Suppressor macrophage treated with lipopolysaccharide for 1 hour (primary cell): ENCODE measurements around the gene BET1L.
"Not testable (repeated sequence)": the region's sequence is repeated elsewhere in the genome, so short reads cannot be mapped to it uniquely, and the experiment has no call there.

Experiments used
- DNase-seq, 3 donors: peaks; one replicate each; pipeline ENCODE4 v3.0.0-alpha.2; 2020 to 2022

Gene BET1L

DNA sequence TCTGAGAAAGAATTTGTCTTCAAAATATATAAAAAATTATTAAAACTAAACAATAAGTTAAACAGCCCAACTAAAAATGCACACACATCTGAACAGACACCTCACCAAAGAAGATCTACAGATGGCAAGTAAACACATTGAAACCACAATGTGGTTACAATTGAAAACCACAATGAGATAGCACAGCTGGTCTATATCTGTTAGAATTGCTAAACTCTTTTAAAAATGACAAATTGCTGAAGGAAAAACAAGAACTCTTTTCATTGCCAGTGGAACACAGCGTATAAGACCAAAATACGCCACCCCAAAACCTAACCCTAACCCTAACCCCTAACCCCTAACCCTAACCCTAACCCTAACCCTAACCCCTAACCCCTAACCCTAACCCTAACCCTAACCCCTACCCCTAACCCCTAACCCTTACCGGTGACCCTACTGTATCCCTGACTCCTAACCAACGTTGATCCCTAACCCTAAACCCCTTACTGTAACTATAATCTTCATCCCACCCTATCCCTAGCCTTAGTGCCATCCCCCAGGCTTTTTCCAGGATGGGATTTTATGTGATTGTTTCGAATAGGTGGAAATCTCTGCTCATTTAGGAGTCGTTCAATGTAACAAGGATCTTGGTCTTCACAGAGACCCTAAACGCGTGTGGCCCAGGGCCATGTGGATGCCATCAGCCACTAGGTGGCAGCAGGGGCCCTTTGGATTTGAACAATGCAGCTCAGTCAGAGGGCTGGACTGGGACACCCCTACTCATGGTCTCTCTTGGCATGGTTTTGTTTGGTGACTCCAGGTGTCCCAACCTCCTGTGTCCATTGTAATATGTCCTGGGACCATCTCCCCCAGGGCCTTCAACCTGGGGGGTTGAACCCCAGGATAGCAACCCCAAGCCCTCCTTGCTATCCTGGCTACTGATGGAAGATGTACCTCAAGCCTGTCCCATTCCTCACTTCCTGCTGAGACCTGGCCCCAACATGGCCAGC lies 15.4 kb downstream of the BET1L start:
- not testable (repeated sequence) for DNase-seq

DNA sequence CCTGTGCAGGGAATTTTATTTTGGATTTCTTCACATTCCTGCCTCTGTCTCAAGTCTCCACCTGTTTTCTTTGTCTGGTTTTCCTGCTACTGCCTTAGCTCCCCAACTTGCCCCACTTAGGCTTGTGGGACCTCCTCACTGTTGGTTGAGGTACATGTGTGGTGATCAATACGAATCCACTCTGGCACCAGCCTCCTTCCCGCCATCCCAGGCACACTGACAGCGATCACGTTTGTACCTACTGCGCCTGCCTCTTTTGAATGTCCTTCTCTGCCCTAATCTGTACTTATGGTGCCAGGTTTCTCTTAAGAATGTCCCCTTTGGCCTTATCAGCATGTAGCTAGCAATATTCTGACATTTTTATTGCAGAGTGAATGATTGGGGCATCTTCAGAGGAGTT lies 16.7 kb downstream of the BET1L start:
- DNase-seq = not testable (repeated sequence)

DNA sequence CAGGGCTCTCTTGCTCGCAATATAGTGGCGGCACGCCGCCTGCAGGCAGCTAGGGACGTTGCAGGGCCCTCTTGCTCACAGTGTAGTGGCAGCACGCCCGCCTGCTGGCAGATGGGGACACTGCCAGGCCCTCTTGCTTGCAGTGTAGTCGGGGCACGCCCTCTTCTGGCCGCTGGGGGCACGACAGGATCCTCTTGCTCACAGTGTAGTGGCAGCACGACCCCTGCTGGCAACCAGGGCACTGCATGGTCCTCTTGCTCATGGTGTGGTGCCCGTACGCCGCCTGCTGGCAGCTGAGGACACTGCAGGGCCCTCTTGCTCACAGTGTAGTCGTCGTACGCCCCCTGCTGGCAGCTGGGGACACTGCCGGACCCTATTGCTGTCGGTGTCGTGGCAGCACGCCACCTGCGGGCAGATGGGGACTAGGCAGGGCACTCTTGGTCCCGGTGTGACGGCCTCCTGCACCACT lies 17.3 kb downstream of the BET1L start:
- not testable (repeated sequence) for DNase-seq

DNA sequence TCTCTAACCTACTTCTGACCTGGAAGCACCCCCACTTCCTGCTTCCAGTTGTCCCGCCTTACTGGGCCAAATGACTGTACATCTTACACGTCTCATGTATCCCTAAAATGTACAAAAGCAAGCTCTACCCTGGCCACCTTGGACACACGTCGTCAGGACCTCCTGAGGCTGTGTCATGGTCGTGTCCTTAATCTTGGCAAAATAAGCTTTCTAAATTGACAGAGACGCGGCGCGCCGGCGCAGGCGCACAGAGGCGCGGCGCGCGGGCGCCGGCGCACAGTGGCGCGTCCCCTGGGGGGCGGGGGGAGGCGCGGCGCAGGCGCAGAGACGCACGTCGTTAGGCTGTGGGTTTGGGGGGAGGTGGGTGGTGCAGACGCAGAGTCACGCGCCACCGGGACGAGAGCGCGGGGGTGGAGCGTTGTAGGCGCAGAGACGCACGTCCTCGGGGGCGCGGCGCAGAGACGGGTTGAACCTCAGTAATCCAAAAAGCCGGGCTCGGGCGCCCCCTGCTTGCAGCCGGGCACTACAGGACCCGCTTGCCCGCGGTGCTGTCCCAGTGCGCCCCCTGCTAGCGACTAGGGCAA lies 17.9 kb downstream of the BET1L start:
- not testable (repeated sequence) for DNase-seq

DNA sequence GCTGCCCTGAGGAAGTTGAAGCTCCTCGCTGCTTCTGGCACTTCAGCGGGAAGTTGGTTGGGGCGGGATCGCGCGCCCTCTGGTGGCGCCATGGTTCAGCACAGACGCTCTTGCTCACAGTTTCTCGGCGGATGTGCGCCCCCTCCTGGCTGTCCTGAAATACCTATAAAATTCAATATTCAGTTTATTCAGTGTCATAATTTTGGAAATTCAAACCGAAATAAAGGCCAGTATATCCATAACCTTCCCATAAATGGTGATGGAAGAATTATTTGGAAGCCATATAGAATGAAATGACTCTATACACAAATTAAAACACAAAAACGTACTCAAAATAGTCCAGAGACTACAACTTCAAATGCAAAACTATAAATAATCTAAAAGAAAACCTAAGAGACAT lies 27.0 kb downstream of the BET1L start:
- not testable (repeated sequence) for DNase-seq
